ENCODE measurements around the gene DDX47.
"Not testable (repeated sequence)": the region's sequence is repeated elsewhere in the genome, so short reads cannot be mapped to it uniquely, and the experiment has no call there.

DDX47 gene

GRCh38 chr12:12820376-12820775 is 7.2 kb downstream of the DDX47 start:
- not testable (repeated sequence) for DNase-seq (ENCODE audit: low read depth in 1 of 2, low spot score in 1 of 2)

GRCh38 chr12:12821975-12822374 is 8.8 kb downstream of the DDX47 start:
- no peak for DNase-seq (ENCODE audit: low read depth in 1 of 2, low spot score in 1 of 2)

GRCh38 chr12:12822886-12823285 is 9.7 kb downstream of the DDX47 start:
- no peak for DNase-seq (ENCODE audit: low read depth in 1 of 2, low spot score in 1 of 2)

- DNase-seq (ENCODE audit: low read depth in 1 of 2, low spot score in 1 of 2): no peak
Observed at GRCh38 chr12:12823300-12823699, 10.2 kb downstream of the DDX47 start.

- no peak for DNase-seq (ENCODE audit: low read depth in 1 of 2, low spot score in 1 of 2)
Observed at GRCh38 chr12:12823811-12824210, 10.7 kb downstream of the DDX47 start.

- no peak for DNase-seq (ENCODE audit: low read depth in 1 of 2, low spot score in 1 of 2)
Observed at GRCh38 chr12:12835378-12836146, 22.4 kb downstream of the DDX47 start.

GRCh38 chr12:12836571-12836970 is 23.4 kb downstream of the DDX47 start:
- DNase-seq (ENCODE audit: low read depth in 1 of 2, low spot score in 1 of 2): no peak

- DNase-seq (ENCODE audit: low read depth in 1 of 2, low spot score in 1 of 2): peak; percentile 18 to 47
Observed at GRCh38 chr12:12837025-12837812, 24.1 kb downstream of the DDX47 start.

GRCh38 chr12:12837813-12838153 is 24.6 kb downstream of the DDX47 start:
- no peak for DNase-seq (ENCODE audit: low read depth in 1 of 2, low spot score in 1 of 2)

- no peak for DNase-seq (ENCODE audit: low read depth in 1 of 2, low spot score in 1 of 2)
Observed at GRCh38 chr12:12839003-12839395, 25.9 kb downstream of the DDX47 start.

- not testable (repeated sequence) for DNase-seq (ENCODE audit: low read depth in 1 of 2, low spot score in 1 of 2)
Observed at GRCh38 chr12:12839439-12839838, 26.3 kb downstream of the DDX47 start.

- DNase-seq (ENCODE audit: low read depth in 1 of 2, low spot score in 1 of 2): no peak
Observed at GRCh38 chr12:12839873-12840579, 26.9 kb downstream of the DDX47 start.

- no peak for DNase-seq (ENCODE audit: low read depth in 1 of 2, low spot score in 1 of 2)
Observed at GRCh38 chr12:12840580-12840899, 27.4 kb downstream of the DDX47 start.

- DNase-seq (ENCODE audit: low read depth in 1 of 2, low spot score in 1 of 2): not testable (repeated sequence)
Observed at GRCh38 chr12:12841428-12841827, 28.3 kb downstream of the DDX47 start.

- no peak for DNase-seq (ENCODE audit: low read depth in 1 of 2, low spot score in 1 of 2)
Observed at GRCh38 chr12:12845794-12846243, 32.7 kb downstream of the DDX47 start.

- not testable (repeated sequence) for DNase-seq (ENCODE audit: low read depth in 1 of 2, low spot score in 1 of 2)
Observed at GRCh38 chr12:12846780-12847179, 33.6 kb downstream of the DDX47 start.

GRCh38 chr12:12853435-12853834 is 40.3 kb downstream of the DDX47 start:
- no peak for DNase-seq (ENCODE audit: low read depth in 1 of 2, low spot score in 1 of 2)

GRCh38 chr12:12859690-12860089 is 46.5 kb downstream of the DDX47 start:
- no peak for DNase-seq (ENCODE audit: low read depth in 1 of 2, low spot score in 1 of 2)

GRCh38 chr12:12864243-12864642 is 51.1 kb downstream of the DDX47 start:
- DNase-seq (ENCODE audit: low read depth in 1 of 2, low spot score in 1 of 2): no peak

- no peak for DNase-seq (ENCODE audit: low read depth in 1 of 2, low spot score in 1 of 2)
Observed at GRCh38 chr12:12868477-12869235, 55.5 kb downstream of the DDX47 start.

- no peak for DNase-seq (ENCODE audit: low read depth in 1 of 2, low spot score in 1 of 2)
Observed at GRCh38 chr12:12870465-12870864, 57.3 kb downstream of the DDX47 start.

Data from activated CD4-positive, alpha-beta T cell treated with anti-CD3 and anti-CD28 coated beads, Interleukin-2, amount 50 U/mL, for 24 hours (primary cell).